Osteocyte (in vitro differentiated cells): ENCODE results near the gene HTR1D. TPM values are rescaled to one million over a fixed set of nuclear protein-coding genes. Genes with fewer than 3 reads are reported as not detected.
A peak's percentile ranks its signal among the peaks of the same experiment; 100 is the strongest.

ENCODE experiments used
- DNase-seq: peaks from one replicate; pipeline ENCODE4 v3.0.0; 2021; ENCODE audit warnings: mixed read lengths; ENCODE audit not compliant: unreplicated experiment; ENCODE audit errors: extremely low spot score
- H3K27ac Mint-ChIP-seq: one replicate; pipeline ENCODE4 v1.8.0; 2021; ENCODE audit warnings: mild to moderate bottlenecking, mixed read lengths; ENCODE audit not compliant: unreplicated experiment
- H3K27me3 Mint-ChIP-seq: one replicate; pipeline ENCODE4 v1.8.0; 2021; ENCODE audit warnings: mixed read lengths; ENCODE audit not compliant: unreplicated experiment
- H3K36me3 Mint-ChIP-seq: one replicate; pipeline ENCODE4 v1.8.0; 2021; ENCODE audit warnings: mixed read lengths; ENCODE audit not compliant: unreplicated experiment
- H3K4me1 Mint-ChIP-seq: one replicate; pipeline ENCODE4 v1.8.0; 2021; ENCODE audit warnings: mixed read lengths; ENCODE audit not compliant: unreplicated experiment
- H3K4me3 Mint-ChIP-seq: one replicate; pipeline ENCODE4 v1.8.0; 2021; ENCODE audit warnings: mild to moderate bottlenecking, moderate library complexity, mixed read lengths; ENCODE audit not compliant: unreplicated experiment
- H3K9me3 Mint-ChIP-seq: one replicate; pipeline ENCODE4 v1.8.0; 2021; ENCODE audit warnings: mixed read lengths; ENCODE audit not compliant: unreplicated experiment
- CTCF ChIP-seq: fragments of 200-600 bp; sonication (generic); IDR thresholded peaks from 2 replicates; pipeline ENCODE4 v1.5.0; 2021; ENCODE audit warnings: antibody characterized with exemption, mild to moderate bottlenecking, moderate library complexity
- total RNA-seq: library from RNA; stranded (reverse); gene quantifications from 2 replicates; pipeline ENCODE4 v1.2.1, GENCODE V29; 2021

Gene HTR1D
- total RNA-seq, 1 donor from 2014 or later: 1.2 TPM

GRCh38 chr1:23171181-23171755 is 46.0 kb downstream of the HTR1D start:
- DNase-seq: no peak
- Mint-ChIP-seq H3K4me3 (no peak overlapping the region), H3K9me3 (no peaks in the 10 kb centered on the region), H3K27ac (peak overlapping the region; percentile 23), H3K36me3 (no peaks in the 10 kb centered on the region), H3K27me3 (no peaks in the 10 kb centered on the region), H3K4me1 (peaks cover 40% of the 10 kb centered on the region)
- no peak for TF ChIP-seq CTCF

GRCh38 chr1:23169727-23170335 is 47.5 kb downstream of the HTR1D start:
- Mint-ChIP-seq H3K4me1 (peaks cover 54% of the 10 kb centered on the region), H3K36me3 (no peaks in the 10 kb centered on the region), H3K4me3 (peak overlapping the region; percentile 99), H3K27ac (peak overlapping the region; percentile 96), H3K27me3 (no peaks in the 10 kb centered on the region), H3K9me3 (no peaks in the 10 kb centered on the region)
- peak; percentile 90 for DNase-seq
- TF ChIP-seq CTCF: no peak

- H3K27ac Mint-ChIP-seq: peak overlapping the region; percentile 96
Observed at GRCh38 chr1:23169195-23169575, 48.1 kb downstream of the HTR1D start.

GRCh38 chr1:23168445-23169194 is 48.7 kb downstream of the HTR1D start, which contains the start of gene LUZP1:
Gene LUZP1, minus strand, starts transcription at chr1:23168856.
- H3K36me3 Mint-ChIP-seq: no peaks in the 10 kb centered on the region
- no peaks in the 10 kb centered on the region for H3K27me3 Mint-ChIP-seq
- peak within 1 kb of the TSS; percentile 96 for H3K27ac Mint-ChIP-seq
- H3K4me3 Mint-ChIP-seq: peak within 1 kb of the TSS; percentile 99
- H3K4me1 Mint-ChIP-seq: peaks cover 60% of the 10 kb centered on the region
- peak; percentile 7 for TF ChIP-seq CTCF
- no peaks in the 10 kb centered on the region for H3K9me3 Mint-ChIP-seq
- DNase-seq: peak; percentile 97

More at GRCh38 chr1:23169195-23169575, 48.1 kb downstream of the HTR1D start:
- peak overlapping the region; percentile 99 for H3K4me3 Mint-ChIP-seq
- no peak for TF ChIP-seq CTCF
- DNase-seq: no peak
- peaks cover 56% of the 10 kb centered on the region for H3K4me1 Mint-ChIP-seq
- no peaks in the 10 kb centered on the region for H3K9me3 Mint-ChIP-seq
- no peaks in the 10 kb centered on the region for H3K36me3 Mint-ChIP-seq
- H3K27me3 Mint-ChIP-seq: no peaks in the 10 kb centered on the region

GRCh38 chr1:23168079-23168444 is 49.2 kb downstream of the HTR1D start:
- Mint-ChIP-seq H3K4me1 (peaks cover 64% of the 10 kb centered on the region), H3K36me3 (no peaks in the 10 kb centered on the region), H3K9me3 (no peaks in the 10 kb centered on the region), H3K4me3 (peak overlapping the region; percentile 99), H3K27me3 (no peaks in the 10 kb centered on the region), H3K27ac (peak overlapping the region; percentile 96)
- TF ChIP-seq CTCF: no peak
- DNase-seq: no peak
